ENCODE results near the gene LMTK3. TPM values are rescaled to one million over a fixed set of nuclear protein-coding genes. Genes with fewer than 3 reads are reported as not detected.

Gene LMTK3
- polyA plus RNA-seq, 1 of the 3 experiments (the other 2 are of a cell fraction), result 3.2 TPM

DNA sequence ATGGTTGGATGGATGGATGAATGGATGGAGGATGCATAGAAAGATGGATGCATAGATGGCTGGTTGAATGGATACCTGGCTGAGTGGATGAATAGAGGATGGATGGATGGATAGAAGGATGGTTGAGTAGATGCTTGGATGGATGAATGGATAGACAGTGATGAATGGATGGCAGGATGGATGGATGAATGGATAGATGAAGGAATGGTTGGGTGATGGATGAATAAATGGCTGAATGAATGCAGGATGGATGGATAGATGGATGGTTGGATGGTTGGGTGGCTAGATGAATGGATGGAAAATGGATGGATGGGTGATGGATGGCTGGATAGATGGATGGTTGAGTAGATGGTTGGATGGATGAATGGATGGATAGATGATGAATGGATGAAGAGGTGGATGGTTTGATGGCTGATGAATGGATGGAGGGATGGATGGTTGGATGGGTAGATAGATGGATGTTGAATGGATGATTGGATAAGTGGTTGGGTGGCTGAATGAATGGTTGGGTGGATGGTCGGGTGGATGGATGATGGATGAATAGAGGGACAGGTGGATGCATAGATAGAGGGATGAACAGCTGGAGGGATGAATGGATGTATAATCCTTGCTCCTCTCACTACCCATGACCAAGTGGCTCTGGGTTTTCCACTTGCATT, 36.7 kb upstream of the LMTK3 start:
- Histone ChIP-seq H3K9me2 (no peaks in the 10 kb centered on the region), H3K36me3 (replicated peaks in 1 of 2; ENCODE audit: control insufficient read depth in 1 of 2, insufficient read depth in 2 of 2, low read length in 1 of 2) (no peaks in the 10 kb centered on the region), H3K9me3 (no peaks in the 10 kb centered on the region), H3K9ac (no peak overlapping the region), H3K4me2 (no peak overlapping the region), H4K20me1 (ENCODE audit: insufficient read depth) (no peaks in the 10 kb centered on the region), H2AFZ (ENCODE audit: low read depth) (no peak overlapping the region), H3F3A (replicated peaks; ENCODE audit: insufficient read depth) (no peaks in the 10 kb centered on the region), H3K4me1 (ENCODE audit: control insufficient read depth in 1 of 2, insufficient read depth in 2 of 2, low read depth in 1 of 2, low read length in 1 of 2) (no peaks in the 10 kb centered on the region), H3K27ac (ENCODE audit: low read depth in 2 of 2, low read length in 1 of 2) (no peak overlapping the region), H3K27me3 (ENCODE audit: insufficient read depth) (no peaks in the 10 kb centered on the region), H3K4me3 (ENCODE audit: low read depth in 2 of 2, low read length in 1 of 2) (no peak overlapping the region), H3K79me2 (ENCODE audit: insufficient read depth) (no peaks in the 10 kb centered on the region)
- 21% methylated on average over 1 of the region's 1 CpG for WGBS (ENCODE audit: low lambda C conversion rate)
- DNase-seq, result no peak
- no peak for TF ChIP-seq RXRA (IDR thresholded peaks at IDR 0.05; ENCODE audit: borderline replicate concordance, low read depth)
- TF ChIP-seq RFX5 (IDR thresholded peaks at IDR 0.05; ENCODE audit: low read length), result no peak
- no peak for TF ChIP-seq TAF1 (IDR thresholded peaks at IDR 0.05; ENCODE audit: borderline replicate concordance, low read depth, low read length)
- no peak for TF ChIP-seq ELF1 (IDR thresholded peaks at IDR 0.05)
- TF ChIP-seq, protein P1, sequence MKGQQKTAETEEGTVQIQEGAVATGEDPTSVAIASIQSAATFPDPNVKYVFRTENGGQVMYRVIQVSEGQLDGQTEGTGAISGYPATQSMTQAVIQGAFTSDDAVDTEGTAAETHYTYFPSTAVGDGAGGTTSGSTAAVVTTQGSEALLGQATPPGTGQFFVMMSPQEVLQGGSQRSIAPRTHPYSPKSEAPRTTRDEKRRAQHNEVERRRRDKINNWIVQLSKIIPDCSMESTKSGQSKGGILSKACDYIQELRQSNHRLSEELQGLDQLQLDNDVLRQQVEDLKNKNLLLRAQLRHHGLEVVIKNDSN (IDR thresholded peaks at IDR 0.05; ENCODE audit: borderline replicate concordance, low read depth), result no peak
- TF ChIP-seq YY1 (IDR thresholded peaks at IDR 0.05; ENCODE audit: low read depth), result no peak
- TF ChIP-seq MXI1 (IDR thresholded peaks at IDR 0.05; ENCODE audit: low read depth, low read length), result no peak
- TF ChIP-seq RAD21 (IDR thresholded peaks at IDR 0.05; ENCODE audit: low read length), result no peak
- TF ChIP-seq FOXM1 (IDR thresholded peaks at IDR 0.05; ENCODE audit: low read depth), result no peak
- TF ChIP-seq TCF12 (IDR thresholded peaks at IDR 0.05), result no peak
- TF ChIP-seq SIN3A (IDR thresholded peaks at IDR 0.05; ENCODE audit: borderline replicate concordance, low read depth, low read length), result no peak
- no peak for TF ChIP-seq FOXJ3 (CRISPR knock-in tag; IDR thresholded peaks at IDR 0.05)
- no peak for TF ChIP-seq EP300 (IDR thresholded peaks at IDR 0.05; ENCODE audit: borderline replicate concordance in 1 of 2, low read depth in 1 of 2, low read length in 1 of 2)
- no peak for TF ChIP-seq RCOR1 (IDR thresholded peaks at IDR 0.05; ENCODE audit: low read length)
- TF ChIP-seq, protein P2, sequence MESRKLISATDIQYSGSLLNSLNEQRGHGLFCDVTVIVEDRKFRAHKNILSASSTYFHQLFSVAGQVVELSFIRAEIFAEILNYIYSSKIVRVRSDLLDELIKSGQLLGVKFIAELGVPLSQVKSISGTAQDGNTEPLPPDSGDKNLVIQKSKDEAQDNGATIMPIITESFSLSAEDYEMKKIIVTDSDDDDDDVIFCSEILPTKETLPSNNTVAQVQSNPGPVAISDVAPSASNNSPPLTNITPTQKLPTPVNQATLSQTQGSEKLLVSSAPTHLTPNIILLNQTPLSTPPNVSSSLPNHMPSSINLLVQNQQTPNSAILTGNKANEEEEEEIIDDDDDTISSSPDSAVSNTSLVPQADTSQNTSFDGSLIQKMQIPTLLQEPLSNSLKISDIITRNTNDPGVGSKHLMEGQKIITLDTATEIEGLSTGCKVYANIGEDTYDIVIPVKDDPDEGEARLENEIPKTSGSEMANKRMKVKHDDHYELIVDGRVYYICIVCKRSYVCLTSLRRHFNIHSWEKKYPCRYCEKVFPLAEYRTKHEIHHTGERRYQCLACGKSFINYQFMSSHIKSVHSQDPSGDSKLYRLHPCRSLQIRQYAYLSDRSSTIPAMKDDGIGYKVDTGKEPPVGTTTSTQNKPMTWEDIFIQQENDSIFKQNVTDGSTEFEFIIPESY (IDR thresholded peaks at IDR 0.05; ENCODE audit: borderline replicate concordance, low read depth), result no peak
- no peak for TF ChIP-seq GABPA (IDR thresholded peaks at IDR 0.05; ENCODE audit: low read depth)
- TF ChIP-seq, protein P3, sequence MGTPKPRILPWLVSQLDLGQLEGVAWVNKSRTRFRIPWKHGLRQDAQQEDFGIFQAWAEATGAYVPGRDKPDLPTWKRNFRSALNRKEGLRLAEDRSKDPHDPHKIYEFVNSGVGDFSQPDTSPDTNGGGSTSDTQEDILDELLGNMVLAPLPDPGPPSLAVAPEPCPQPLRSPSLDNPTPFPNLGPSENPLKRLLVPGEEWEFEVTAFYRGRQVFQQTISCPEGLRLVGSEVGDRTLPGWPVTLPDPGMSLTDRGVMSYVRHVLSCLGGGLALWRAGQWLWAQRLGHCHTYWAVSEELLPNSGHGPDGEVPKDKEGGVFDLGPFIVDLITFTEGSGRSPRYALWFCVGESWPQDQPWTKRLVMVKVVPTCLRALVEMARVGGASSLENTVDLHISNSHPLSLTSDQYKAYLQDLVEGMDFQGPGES (IDR thresholded peaks at IDR 0.05; ENCODE audit: low read depth, low read length), result no peak
- TF ChIP-seq, protein P4, sequence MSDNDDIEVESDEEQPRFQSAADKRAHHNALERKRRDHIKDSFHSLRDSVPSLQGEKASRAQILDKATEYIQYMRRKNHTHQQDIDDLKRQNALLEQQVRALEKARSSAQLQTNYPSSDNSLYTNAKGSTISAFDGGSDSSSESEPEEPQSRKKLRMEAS (IDR thresholded peaks at IDR 0.05; ENCODE audit: low read depth), result no peak
- TF ChIP-seq, protein P5, sequence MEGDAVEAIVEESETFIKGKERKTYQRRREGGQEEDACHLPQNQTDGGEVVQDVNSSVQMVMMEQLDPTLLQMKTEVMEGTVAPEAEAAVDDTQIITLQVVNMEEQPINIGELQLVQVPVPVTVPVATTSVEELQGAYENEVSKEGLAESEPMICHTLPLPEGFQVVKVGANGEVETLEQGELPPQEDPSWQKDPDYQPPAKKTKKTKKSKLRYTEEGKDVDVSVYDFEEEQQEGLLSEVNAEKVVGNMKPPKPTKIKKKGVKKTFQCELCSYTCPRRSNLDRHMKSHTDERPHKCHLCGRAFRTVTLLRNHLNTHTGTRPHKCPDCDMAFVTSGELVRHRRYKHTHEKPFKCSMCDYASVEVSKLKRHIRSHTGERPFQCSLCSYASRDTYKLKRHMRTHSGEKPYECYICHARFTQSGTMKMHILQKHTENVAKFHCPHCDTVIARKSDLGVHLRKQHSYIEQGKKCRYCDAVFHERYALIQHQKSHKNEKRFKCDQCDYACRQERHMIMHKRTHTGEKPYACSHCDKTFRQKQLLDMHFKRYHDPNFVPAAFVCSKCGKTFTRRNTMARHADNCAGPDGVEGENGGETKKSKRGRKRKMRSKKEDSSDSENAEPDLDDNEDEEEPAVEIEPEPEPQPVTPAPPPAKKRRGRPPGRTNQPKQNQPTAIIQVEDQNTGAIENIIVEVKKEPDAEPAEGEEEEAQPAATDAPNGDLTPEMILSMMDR (IDR thresholded peaks at IDR 0.05), result no peak
- POLR2A ChIA-PET, result no interaction called here
- CTCF ChIA-PET, result no interaction called here

Data from SK-N-SH (cell line).